Stimulated activated CD8-positive, alpha-beta memory T cell treated with anti-CD3 and anti-CD28 coated beads, Interleukin-4, amount 100 ng/mL, for 24 hours (primary cell): Measurements from ENCODE around the gene PBRM1.

Experiments
- DNase-seq: peaks from one replicate; pipeline ENCODE4 v3.0.0-alpha.2; 2020; ENCODE audit warnings: low read depth

The PBRM1 gene

GRCh38 chr3:52509753-52510328 lies 175.9 kb downstream of the PBRM1 start:
- no peak for DNase-seq

- DNase-seq = no peak
These were observed 178.4 kb downstream of the PBRM1 start for GRCh38 chr3:52507359-52507758.

GRCh38 chr3:52506266-52506966 lies 179.3 kb downstream of the PBRM1 start:
- no peak for DNase-seq

- no peak for DNase-seq
These were observed 180.7 kb downstream of the PBRM1 start for GRCh38 chr3:52504977-52505376.

- DNase-seq = no peak
These were observed 181.8 kb downstream of the PBRM1 start for GRCh38 chr3:52503788-52504424.

- no peak for DNase-seq
These were observed 182.8 kb downstream of the PBRM1 start for GRCh38 chr3:52502808-52503350.

- no peak for DNase-seq
These were observed 183.7 kb downstream of the PBRM1 start for GRCh38 chr3:52502001-52502400.

- no peak for DNase-seq
These were observed 184.7 kb downstream of the PBRM1 start for GRCh38 chr3:52501046-52501445.

- DNase-seq = no peak
These were observed 187.3 kb downstream of the PBRM1 start for GRCh38 chr3:52498137-52499054.

GRCh38 chr3:52495777-52496602 lies 189.7 kb downstream of the PBRM1 start:
- no peak for DNase-seq
